ENCODE measurements around the gene TMEM132C.

TMEM132C gene

DNA sequence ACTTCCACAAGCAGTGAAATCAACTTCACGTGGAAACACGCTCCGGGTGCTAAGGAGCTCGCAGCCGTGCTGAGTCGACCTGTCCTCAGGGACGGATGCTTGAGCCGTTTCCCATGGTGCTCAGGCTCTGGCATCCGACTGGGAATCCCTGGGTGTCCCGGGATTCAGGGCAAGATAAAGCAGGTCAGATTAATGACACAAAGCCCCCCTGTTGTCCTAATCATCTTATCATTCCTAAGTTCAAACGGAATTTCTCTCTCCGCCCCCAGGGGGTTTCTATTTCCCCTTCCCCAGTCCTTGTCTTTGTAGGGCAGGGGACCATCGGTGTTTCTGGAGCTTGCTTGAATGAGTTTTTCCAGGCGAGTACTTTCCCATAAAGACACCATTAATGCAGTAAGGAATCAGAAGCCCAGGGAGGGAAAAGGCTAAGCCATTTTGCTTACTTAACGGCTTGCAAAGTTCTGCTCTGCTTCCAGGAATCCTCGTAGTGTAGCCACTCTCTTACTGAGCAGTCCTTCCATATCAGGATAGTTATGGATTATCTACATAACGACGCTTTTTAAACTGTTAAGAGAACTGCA, 116.5 kb downstream of the TMEM132C start:
- Histone ChIP-seq H3K9me3 (ENCODE audit: control insufficient read depth, insufficient read depth, low read depth, low read length) (peaks cover 3% of the 10 kb centered on the region; the same call in 1 of the 2 replicates), H3K27me3 (ENCODE audit: control insufficient read depth, insufficient read depth, low read length) (peaks cover 73% of the 10 kb centered on the region), H3K4me3 (ENCODE audit: low read depth, low read length) (no peak overlapping the region), H3K9ac (ENCODE audit: low read length) (no peak overlapping the region), H3K27ac (ENCODE audit: low read depth, low read length) (no peak overlapping the region), H3K4me1 (ENCODE audit: control insufficient read depth, insufficient read depth, low read length) (peaks cover 21% of the 10 kb centered on the region), H3K36me3 (ENCODE audit: control insufficient read depth, insufficient read depth, low read length) (no peaks in the 10 kb centered on the region)

DNA sequence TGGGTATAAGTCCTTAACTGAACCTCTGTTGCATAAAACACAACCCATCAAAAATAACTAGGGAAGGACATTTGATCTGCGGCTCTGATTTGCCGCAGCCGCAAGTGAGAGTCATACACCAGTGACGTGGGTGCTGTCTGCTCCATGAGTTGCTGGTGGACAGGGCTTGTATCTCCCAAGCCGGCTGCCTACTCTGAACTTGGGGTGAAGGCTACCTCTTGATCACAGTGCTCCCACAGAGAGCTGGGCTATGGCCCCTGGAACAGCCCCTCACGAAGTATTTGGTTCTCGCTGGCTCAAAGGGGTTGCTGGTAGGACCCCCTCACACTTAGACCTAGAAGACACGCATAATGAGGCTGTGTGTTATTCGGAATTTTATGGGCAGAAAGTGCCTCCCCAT, 118.8 kb downstream of the TMEM132C start:
- Histone ChIP-seq H3K9me3 (ENCODE audit: control insufficient read depth, insufficient read depth, low read depth, low read length) (no peaks in the 10 kb centered on the region), H3K27me3 (ENCODE audit: control insufficient read depth, insufficient read depth, low read length) (peaks cover 50% of the 10 kb centered on the region), H3K4me1 (ENCODE audit: control insufficient read depth, insufficient read depth, low read length) (peaks cover 21% of the 10 kb centered on the region), H3K4me3 (ENCODE audit: low read depth, low read length) (no peak overlapping the region), H3K27ac (ENCODE audit: low read depth, low read length) (no peak overlapping the region), H3K9ac (ENCODE audit: low read length) (no peak overlapping the region), H3K36me3 (ENCODE audit: control insufficient read depth, insufficient read depth, low read length) (no peaks in the 10 kb centered on the region)

DNA sequence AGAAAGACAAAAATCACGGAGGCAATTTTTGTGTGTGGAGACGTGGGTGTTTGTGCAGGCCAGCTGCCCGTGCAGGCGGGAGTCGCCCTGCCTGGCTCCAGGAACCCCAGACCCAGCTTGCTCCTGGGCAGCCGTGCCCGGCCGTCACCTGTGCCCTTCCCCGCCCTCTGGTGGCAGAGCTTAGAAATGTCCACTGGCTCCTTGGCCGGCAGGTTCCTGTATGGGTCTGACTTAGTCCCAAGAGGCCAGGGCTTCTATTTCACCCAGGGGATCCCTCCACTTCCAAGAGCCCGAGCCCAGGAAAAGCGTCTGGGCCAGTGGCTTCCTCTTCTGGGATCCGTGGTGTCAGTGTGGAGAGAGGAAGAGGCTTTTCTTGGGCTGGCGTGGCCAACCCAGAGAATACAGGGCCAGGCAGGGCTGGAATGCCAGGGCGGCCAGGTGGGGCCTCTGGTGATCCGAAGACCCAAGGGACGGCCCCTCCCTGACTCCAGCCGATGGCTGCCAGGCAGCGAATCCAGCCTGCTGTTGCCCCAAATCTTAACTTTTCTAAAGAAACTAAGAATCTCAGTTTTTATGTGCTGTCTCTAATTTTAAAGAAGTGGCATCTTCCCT, 120.9 kb downstream of the TMEM132C start:
- Histone ChIP-seq H3K9ac (ENCODE audit: low read length) (no peak overlapping the region), H3K9me3 (ENCODE audit: control insufficient read depth, insufficient read depth, low read depth, low read length) (no peaks in the 10 kb centered on the region), H3K27me3 (ENCODE audit: control insufficient read depth, insufficient read depth, low read length) (peaks cover 28% of the 10 kb centered on the region), H3K36me3 (ENCODE audit: control insufficient read depth, insufficient read depth, low read length) (no peaks in the 10 kb centered on the region), H3K4me1 (ENCODE audit: control insufficient read depth, insufficient read depth, low read length) (peaks cover 13% of the 10 kb centered on the region), H3K4me3 (ENCODE audit: low read depth, low read length) (no peak overlapping the region), H3K27ac (ENCODE audit: low read depth, low read length) (no peak overlapping the region)

DNA sequence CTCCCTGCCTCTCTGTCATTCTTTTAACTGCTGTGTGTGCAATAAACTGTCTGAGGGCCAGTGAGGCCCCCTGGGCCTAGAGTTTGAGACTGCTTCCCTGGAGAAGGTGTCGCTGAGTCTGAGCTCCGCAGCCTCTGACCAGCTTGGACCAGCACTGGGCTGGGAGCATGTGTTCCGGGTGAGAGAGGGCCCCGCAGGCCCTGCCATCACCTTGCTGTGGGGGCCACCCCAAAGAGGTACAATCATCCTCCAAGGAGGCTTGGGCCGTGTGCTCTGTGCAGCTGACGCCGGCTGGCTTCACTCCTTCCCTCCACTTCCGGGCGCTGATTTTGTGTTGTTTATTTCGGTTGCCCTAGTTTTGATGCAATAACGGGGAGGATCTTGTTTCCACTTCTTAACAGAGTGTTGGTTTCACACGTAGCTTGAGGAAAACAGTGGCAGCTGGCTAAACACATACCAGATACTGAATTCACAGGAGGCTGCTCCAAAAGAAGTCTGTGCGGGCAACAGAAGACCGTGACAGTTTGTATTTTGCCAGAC, 121.6 kb downstream of the TMEM132C start:
- Histone ChIP-seq H3K27me3 (ENCODE audit: control insufficient read depth, insufficient read depth, low read length) (peaks cover 25% of the 10 kb centered on the region; the same call in 1 of the 2 replicates), H3K4me3 (ENCODE audit: low read depth, low read length) (no peak overlapping the region)

DNA sequence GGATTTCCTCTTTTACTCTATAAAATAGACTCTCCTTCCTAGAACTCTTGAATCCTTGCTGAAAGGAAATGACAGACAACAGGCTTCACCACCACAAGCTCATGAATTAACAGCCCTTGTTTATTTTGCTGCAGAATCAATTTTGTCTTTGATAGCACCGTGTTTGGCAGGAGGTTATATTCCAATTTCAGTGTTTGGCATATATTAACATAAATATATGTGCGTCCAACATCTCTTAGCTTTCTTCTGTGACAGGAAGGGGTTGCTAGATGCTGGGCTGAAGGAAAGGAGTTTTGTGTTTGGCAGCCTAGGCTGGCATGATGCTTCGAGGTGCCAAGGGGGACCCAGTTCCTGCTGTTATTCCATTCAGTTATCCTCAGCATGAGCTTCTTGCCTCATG, 126.4 kb downstream of the TMEM132C start:
- H3K36me3 ChIP-seq (ENCODE audit: control insufficient read depth, insufficient read depth, low read length): no peaks in the 10 kb centered on the region
- H3K4me1 ChIP-seq (ENCODE audit: control insufficient read depth, insufficient read depth, low read length): peaks cover under 1% of the 10 kb centered on the region; the same call in 1 of the 2 replicates
- no peak overlapping the region for H3K27ac ChIP-seq (ENCODE audit: low read depth, low read length)
- H3K27me3 ChIP-seq (ENCODE audit: control insufficient read depth, insufficient read depth, low read length): no peaks in the 10 kb centered on the region
- H3K9ac ChIP-seq (ENCODE audit: low read length): no peak overlapping the region
- H3K9me3 ChIP-seq (ENCODE audit: control insufficient read depth, insufficient read depth, low read depth, low read length): no peaks in the 10 kb centered on the region; the same call in 1 of the 2 replicates
- no peak overlapping the region for H3K4me3 ChIP-seq (ENCODE audit: low read depth, low read length)

More for the DNA sequence above, 121.6 kb downstream of the TMEM132C start:
- Histone ChIP-seq H3K9ac (ENCODE audit: low read length) (no peak overlapping the region), H3K36me3 (ENCODE audit: control insufficient read depth, insufficient read depth, low read length) (no peaks in the 10 kb centered on the region), H3K9me3 (ENCODE audit: control insufficient read depth, insufficient read depth, low read depth, low read length) (no peaks in the 10 kb centered on the region; the same call in 1 of the 2 replicates), H3K4me1 (ENCODE audit: control insufficient read depth, insufficient read depth, low read length) (peaks cover 8% of the 10 kb centered on the region; the same call in 1 of the 2 replicates), H3K27ac (ENCODE audit: low read depth, low read length) (no peak overlapping the region)

DNA sequence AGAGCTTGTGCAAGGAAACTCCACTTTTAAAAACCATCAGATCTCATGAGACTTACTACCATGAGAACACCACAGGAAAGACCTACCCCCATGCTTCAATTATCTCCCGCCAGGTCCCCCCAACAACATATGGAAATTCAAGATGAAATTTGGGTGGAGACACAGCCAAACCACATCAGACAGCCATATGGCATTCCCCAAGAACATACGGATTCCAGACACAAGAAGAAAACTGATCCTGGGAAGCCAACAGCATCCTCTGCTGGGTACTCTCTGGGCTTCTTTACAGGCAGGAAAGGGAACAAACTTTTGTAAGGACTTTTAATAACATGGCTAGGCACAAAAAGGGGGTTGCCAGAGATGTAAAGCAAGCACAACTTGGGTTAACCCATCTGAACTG, 127.2 kb downstream of the TMEM132C start:
- Histone ChIP-seq H3K9me3 (ENCODE audit: control insufficient read depth, insufficient read depth, low read depth, low read length) (no peaks in the 10 kb centered on the region; the same call in 1 of the 2 replicates), H3K27me3 (ENCODE audit: control insufficient read depth, insufficient read depth, low read length) (no peaks in the 10 kb centered on the region), H3K27ac (ENCODE audit: low read depth, low read length) (no peak overlapping the region), H3K36me3 (ENCODE audit: control insufficient read depth, insufficient read depth, low read length) (no peaks in the 10 kb centered on the region), H3K4me1 (ENCODE audit: control insufficient read depth, insufficient read depth, low read length) (no peaks in the 10 kb centered on the region), H3K4me3 (ENCODE audit: low read depth, low read length) (no peak overlapping the region), H3K9ac (ENCODE audit: low read length) (no peak overlapping the region)

DNA sequence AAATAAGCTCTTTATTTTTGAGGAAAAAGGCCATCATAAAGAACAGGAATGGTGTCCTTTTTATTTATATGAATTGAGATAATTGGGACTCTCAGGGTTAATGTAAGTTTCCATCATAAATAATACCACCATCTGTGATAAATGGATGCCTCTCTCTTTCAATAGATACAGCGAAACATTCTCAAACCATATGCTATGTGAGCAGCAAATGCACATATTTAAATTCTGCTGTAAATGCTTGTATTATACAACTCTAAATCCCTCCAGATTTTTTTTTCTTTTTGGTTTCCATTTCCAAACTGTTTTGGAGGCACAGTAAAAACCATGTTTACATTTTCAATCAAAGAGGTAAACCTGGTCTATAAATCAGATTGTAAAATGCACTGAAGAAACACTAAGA, 132.3 kb downstream of the TMEM132C start:
- Histone ChIP-seq H3K4me1 (ENCODE audit: control insufficient read depth, insufficient read depth, low read length) (peaks cover 6% of the 10 kb centered on the region), H3K9ac (ENCODE audit: low read length) (no peak overlapping the region), H3K4me3 (ENCODE audit: low read depth, low read length) (no peak overlapping the region), H3K9me3 (ENCODE audit: control insufficient read depth, insufficient read depth, low read depth, low read length) (no peaks in the 10 kb centered on the region), H3K27ac (ENCODE audit: low read depth, low read length) (no peak overlapping the region), H3K36me3 (ENCODE audit: control insufficient read depth, insufficient read depth, low read length) (no peaks in the 10 kb centered on the region), H3K27me3 (ENCODE audit: control insufficient read depth, insufficient read depth, low read length) (no peaks in the 10 kb centered on the region)

DNA sequence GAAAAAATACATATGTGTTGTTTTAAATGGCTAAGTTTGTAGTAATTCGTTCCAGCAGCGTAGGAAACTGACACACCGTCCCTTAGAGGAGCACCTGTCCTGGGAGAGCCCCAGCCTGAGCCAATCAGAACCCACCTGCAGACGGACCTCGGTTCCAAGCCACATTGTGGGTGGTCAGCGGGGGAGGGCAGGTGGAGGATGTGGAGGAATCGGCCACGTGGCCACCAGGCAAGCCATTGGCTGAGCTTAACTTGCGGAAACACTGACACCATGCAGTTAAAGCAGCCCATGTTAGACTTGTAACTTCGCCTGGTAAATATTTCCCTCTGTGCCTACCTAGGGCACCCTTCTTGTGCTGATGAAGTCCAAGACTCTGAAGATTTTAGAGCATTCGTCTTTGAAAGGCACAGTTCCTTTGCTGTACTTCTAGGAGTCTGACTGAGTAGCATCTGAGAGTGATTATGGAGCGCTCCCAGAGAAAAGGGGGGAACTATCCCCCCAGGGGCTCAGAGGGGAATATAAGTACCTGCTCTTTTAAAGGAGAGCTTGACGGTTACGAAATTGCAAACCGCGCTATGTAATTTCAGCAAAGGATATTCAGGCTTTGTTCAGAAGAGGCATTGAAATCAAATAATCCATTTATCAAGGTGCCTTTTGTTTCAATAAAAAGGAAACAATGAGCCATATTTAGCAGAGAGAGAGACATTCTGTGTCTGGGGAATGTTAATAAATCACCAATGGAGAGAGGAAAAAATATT, 135.7 kb downstream of the TMEM132C start:
- Histone ChIP-seq H3K27me3 (ENCODE audit: control insufficient read depth, insufficient read depth, low read length) (no peaks in the 10 kb centered on the region), H3K36me3 (ENCODE audit: control insufficient read depth, insufficient read depth, low read length) (no peaks in the 10 kb centered on the region), H3K9ac (ENCODE audit: low read length) (no peak overlapping the region), H3K4me1 (ENCODE audit: control insufficient read depth, insufficient read depth, low read length) (peaks cover 6% of the 10 kb centered on the region), H3K27ac (ENCODE audit: low read depth, low read length) (no peak overlapping the region), H3K9me3 (ENCODE audit: control insufficient read depth, insufficient read depth, low read depth, low read length) (no peaks in the 10 kb centered on the region), H3K4me3 (ENCODE audit: low read depth, low read length) (no peak overlapping the region)

DNA sequence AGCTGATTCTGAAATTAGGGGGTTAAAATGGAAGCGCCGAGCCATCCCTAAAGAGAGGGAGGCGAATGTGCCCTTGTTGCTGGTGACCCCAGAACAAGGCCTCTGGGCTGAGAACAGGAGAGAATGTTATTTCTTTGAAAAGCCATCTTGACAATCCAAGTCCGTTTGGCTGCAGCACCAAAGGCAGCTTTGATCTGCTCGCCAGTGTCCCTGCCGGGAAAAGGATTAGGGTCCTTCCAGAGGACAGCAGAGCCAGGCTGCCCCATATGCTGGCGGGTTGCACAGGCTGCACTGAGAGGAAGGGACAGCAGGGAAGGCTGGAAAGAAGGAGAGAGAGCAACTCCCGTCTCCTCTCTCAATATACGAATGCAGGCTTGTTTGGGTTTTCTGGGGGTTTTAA, 141.7 kb downstream of the TMEM132C start:
- Histone ChIP-seq H3K4me1 (ENCODE audit: control insufficient read depth, insufficient read depth, low read length) (peaks cover 7% of the 10 kb centered on the region; the same call in 1 of the 2 replicates), H3K27me3 (ENCODE audit: control insufficient read depth, insufficient read depth, low read length) (no peaks in the 10 kb centered on the region), H3K4me3 (ENCODE audit: low read depth, low read length) (no peak overlapping the region), H3K27ac (ENCODE audit: low read depth, low read length) (no peak overlapping the region), H3K9me3 (ENCODE audit: control insufficient read depth, insufficient read depth, low read depth, low read length) (no peaks in the 10 kb centered on the region), H3K36me3 (ENCODE audit: control insufficient read depth, insufficient read depth, low read length) (no peaks in the 10 kb centered on the region), H3K9ac (ENCODE audit: low read length) (no peak overlapping the region)

DNA sequence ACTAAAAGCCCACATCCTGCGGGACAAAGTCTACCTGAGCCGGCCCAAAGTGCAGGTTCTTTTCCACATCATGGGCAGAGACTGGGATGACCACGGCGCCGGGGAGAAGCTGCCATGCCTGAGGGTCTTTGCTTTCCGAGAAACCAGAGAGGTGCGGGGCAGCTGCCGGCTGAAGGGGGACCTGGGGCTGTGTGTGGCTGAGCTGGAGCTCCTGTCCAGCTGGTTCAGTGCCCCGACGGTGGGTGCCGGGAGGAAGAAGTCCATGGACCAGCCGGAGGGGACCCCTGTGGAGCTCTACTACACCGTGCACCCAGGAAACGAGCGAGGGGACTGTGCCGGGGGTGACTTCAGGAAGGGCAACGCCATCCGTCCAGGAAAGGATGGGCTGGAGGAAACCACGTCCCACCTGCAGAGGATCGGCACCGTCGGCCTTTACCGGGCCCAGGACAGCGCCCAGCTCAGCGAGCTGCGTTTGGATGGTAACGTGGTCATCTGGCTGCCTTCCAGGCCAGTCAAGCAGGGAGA, 148.1 kb downstream of the TMEM132C start:
- Histone ChIP-seq H3K9ac (ENCODE audit: low read length) (no peak overlapping the region), H3K27ac (ENCODE audit: low read depth, low read length) (no peak overlapping the region), H3K36me3 (ENCODE audit: control insufficient read depth, insufficient read depth, low read length) (no peaks in the 10 kb centered on the region), H3K27me3 (ENCODE audit: control insufficient read depth, insufficient read depth, low read length) (0 out of 2 replicates have a peak, but pooled peaks cover 5% of the 10 kb centered on the region), H3K9me3 (ENCODE audit: control insufficient read depth, insufficient read depth, low read depth, low read length) (no peaks in the 10 kb centered on the region), H3K4me1 (ENCODE audit: control insufficient read depth, insufficient read depth, low read length) (no peaks in the 10 kb centered on the region), H3K4me3 (ENCODE audit: low read depth, low read length) (no peak overlapping the region)
